Osteoblast (primary cell): ENCODE results near the gene CLDN4. TPM values are rescaled to one million over a fixed set of nuclear protein-coding genes. Genes with fewer than 3 reads are reported as not detected.

Source experiments
- DNase-seq: peaks from one replicate; pipeline ENCODE4 v3.0.0; 2011; ENCODE audit warnings: low spot score, mixed read lengths; ENCODE audit not compliant: insufficient read length; ENCODE audit errors: missing footprints
- H2AFZ ChIP-seq: 2 replicates; pipeline ENCODE4 v1.6.0; 2011; ENCODE audit warnings: mild to moderate bottlenecking, low read length
- H3K27ac ChIP-seq: 2 replicates; pipeline ENCODE4 v1.5.1; 2011; ENCODE audit warnings: mild to moderate bottlenecking, low read depth, low read length, moderate library complexity
- H3K27me3 ChIP-seq: 2 replicates; pipeline ENCODE4 v1.6.0; 2012; ENCODE audit warnings: mild to moderate bottlenecking, control low read depth, inconsistent platforms, low read length, moderate library complexity; ENCODE audit not compliant: insufficient read depth
- H3K36me3 ChIP-seq: 2 replicates; pipeline ENCODE4 v1.5.1; 2011; ENCODE audit warnings: mild to moderate bottlenecking, low read length, control low read depth, moderate library complexity; ENCODE audit not compliant: insufficient read depth
- H3K4me1 ChIP-seq: 2 replicates; pipeline ENCODE4 v1.5.1; 2011; ENCODE audit warnings: mild to moderate bottlenecking, low read length, control low read depth, moderate library complexity; ENCODE audit not compliant: insufficient read depth
- H3K4me2 ChIP-seq: 2 replicates; pipeline ENCODE4 v1.6.0; 2011; ENCODE audit warnings: mild to moderate bottlenecking, low read length; ENCODE audit not compliant: insufficient read depth
- H3K4me3 ChIP-seq: fragments of 200-600 bp; sonication (generic); 3 replicates; pipeline ENCODE4 v1.5.1; 2012; ENCODE audit warnings: mild to moderate bottlenecking, low read length, inconsistent platforms; ENCODE audit not compliant: insufficient read depth
- H3K79me2 ChIP-seq: 2 replicates; pipeline ENCODE4 v1.6.0; 2012; ENCODE audit warnings: mild to moderate bottlenecking, low read length, control low read depth, inconsistent platforms; ENCODE audit not compliant: insufficient read depth
- H3K9me3 ChIP-seq: 2 replicates; pipeline ENCODE4 v1.5.1; 2011; ENCODE audit warnings: low read depth, low read length, control low read depth
- H4K20me1 ChIP-seq: 2 replicates; pipeline ENCODE4 v1.6.0; 2012; ENCODE audit warnings: mild to moderate bottlenecking, low read length, control low read depth; ENCODE audit not compliant: insufficient read depth
- total RNA-seq: library from RNA; depleted of rRNA; stranded (reverse); fragments of >200 nt; gene quantifications from 2 replicates; pipeline ENCODE4 v1.2.3, GENCODE V29; 2012
- TF ChIP-seq, protein P1 (sequence below): IDR thresholded peaks from 2 replicates; pipeline ENCODE4 v1.5.1; 2011; ENCODE audit warnings: mild to moderate bottlenecking, low read depth, low read length, moderate library complexity; ENCODE audit errors: extremely low read depth

The CLDN4 gene
- total RNA-seq, 1 donor: 0.36 TPM

DNA sequence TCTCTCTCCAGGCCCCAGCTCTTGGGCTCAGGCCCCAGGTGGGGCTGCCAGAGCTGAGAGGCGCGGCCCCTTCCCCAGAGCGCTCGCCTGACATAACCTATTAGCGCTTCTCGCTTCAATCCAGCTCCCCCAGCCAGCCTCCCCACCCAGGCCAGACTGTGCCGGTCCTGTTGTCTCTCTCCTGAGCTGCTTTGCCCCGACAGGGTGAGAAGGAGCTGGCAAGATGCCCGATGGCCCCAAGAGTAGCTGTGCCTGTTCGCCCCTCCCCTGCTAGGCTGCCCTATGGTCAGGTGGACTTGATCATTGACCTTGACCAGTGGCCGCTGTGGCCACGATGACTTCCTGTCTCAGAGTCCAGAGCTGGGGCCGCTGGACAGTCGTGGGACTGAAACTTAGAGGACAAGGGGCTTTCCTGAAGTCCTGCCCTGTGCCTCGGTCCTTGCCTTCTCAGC, 39.3 kb downstream of the CLDN4 start:
- H3K36me3 ChIP-seq: no peaks in the 10 kb centered on the region
- H3K27me3 ChIP-seq: no peaks in the 10 kb centered on the region
- H3K9me3 ChIP-seq: no peaks in the 10 kb centered on the region
- DNase-seq: peak; percentile 34
- no peak overlapping the region for H3K4me2 ChIP-seq
- TF ChIP-seq, protein P1, sequence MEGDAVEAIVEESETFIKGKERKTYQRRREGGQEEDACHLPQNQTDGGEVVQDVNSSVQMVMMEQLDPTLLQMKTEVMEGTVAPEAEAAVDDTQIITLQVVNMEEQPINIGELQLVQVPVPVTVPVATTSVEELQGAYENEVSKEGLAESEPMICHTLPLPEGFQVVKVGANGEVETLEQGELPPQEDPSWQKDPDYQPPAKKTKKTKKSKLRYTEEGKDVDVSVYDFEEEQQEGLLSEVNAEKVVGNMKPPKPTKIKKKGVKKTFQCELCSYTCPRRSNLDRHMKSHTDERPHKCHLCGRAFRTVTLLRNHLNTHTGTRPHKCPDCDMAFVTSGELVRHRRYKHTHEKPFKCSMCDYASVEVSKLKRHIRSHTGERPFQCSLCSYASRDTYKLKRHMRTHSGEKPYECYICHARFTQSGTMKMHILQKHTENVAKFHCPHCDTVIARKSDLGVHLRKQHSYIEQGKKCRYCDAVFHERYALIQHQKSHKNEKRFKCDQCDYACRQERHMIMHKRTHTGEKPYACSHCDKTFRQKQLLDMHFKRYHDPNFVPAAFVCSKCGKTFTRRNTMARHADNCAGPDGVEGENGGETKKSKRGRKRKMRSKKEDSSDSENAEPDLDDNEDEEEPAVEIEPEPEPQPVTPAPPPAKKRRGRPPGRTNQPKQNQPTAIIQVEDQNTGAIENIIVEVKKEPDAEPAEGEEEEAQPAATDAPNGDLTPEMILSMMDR: no peak
- no peaks in the 10 kb centered on the region for H3K79me2 ChIP-seq
- no peaks in the 10 kb centered on the region for H3K4me1 ChIP-seq
- no peak overlapping the region for H2AFZ ChIP-seq
- H4K20me1 ChIP-seq: no peaks in the 10 kb centered on the region
- H3K27ac ChIP-seq: no peak overlapping the region
- no peak overlapping the region for H3K4me3 ChIP-seq

DNA sequence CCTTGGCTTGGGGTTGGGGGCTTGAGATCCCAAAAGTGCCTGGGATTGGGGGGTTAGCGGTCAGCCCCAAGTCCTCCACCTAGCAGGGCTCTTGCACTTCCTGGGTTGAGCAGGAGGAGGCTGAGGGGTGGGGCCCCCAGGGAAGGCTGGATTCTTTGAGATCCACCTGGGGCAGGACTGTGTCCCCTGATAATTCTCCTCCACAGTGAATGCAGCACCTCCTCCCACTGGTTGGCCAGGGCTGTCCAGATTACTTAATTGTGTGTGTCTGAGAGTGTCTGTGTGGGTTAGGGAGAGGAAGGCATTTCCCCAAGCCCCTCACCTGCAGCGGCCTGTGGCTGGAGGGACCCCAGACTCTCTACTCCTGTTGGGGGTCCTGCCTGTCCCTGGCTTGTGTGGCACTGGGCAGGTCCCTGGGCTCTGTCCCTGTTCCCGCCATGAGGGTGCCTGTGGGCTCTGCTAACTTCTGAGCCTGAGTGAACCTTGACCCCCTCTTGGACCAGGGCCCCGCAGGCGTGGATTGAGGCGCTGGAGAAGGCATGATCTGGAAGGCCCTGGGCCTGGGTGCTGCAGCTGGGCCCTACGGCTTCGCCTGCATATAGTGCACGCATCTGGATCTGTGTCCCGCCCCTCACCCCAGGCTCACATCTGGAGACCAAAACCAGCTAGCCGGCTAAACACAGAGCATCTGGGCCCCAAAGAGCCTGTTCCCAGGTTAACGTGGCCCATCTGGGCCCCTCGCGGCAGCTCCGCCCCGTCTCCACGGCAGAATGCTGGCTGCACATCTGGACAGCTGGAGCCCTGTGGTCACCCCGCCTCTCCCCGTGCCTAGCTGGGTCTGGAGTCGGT, 40.6 kb downstream of the CLDN4 start:
- TF ChIP-seq, protein P1: no peak
- H3K4me3 ChIP-seq: no peak overlapping the region
- no peaks in the 10 kb centered on the region for H3K9me3 ChIP-seq
- no peaks in the 10 kb centered on the region for H3K36me3 ChIP-seq
- H3K79me2 ChIP-seq: no peaks in the 10 kb centered on the region
- peak; percentile 57 for DNase-seq
- H2AFZ ChIP-seq: no peak overlapping the region
- H4K20me1 ChIP-seq: no peaks in the 10 kb centered on the region
- no peaks in the 10 kb centered on the region for H3K4me1 ChIP-seq
- no peak overlapping the region for H3K27ac ChIP-seq
- H3K27me3 ChIP-seq: no peaks in the 10 kb centered on the region
- H3K4me2 ChIP-seq: no peak overlapping the region

DNA sequence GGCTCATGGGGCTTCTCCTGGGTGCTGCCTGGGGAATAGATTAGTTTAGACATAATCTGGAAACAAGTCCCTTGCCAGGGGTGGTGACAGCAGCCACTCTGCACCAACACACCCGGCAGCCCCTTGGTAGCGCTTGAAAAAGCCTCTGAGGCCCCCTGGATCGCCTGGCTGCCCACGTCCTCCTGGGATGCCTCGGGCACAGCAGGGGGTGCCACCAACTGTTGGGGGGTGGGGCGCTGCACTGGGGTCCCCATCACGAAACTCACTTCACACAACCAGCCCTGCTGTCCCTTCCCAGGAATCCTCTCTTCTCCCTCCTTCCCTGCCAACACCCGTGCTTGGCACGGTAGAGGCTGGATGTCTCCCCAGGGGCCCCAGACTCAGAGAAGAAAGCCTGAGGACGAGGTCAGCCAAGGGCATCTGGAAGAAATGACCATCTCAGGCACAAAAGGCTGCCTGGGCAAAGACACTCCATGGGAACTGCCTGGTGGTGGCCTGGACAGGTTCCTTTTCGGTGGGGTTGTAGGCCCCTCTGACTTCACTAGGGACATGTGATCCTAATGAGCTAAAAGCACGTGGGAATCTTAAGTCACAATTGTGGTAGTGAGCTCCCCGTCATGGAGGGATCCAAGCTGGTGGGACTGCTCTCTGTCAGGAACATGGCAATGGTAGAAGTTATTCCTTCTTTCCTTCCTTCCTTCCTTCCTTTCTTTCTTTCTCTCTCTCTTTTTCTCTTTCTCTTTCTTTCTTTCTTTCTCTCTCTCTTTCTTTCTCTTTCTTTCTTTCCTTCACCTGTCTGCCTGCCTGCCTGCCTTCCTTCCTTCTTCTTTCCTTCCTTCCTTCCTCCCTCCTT, 41.5 kb downstream of the CLDN4 start:
- DNase-seq: peak; percentile 77
- TF ChIP-seq, protein P1: no peak
- H2AFZ ChIP-seq: no peak overlapping the region
- no peak overlapping the region for H3K4me2 ChIP-seq
- H3K79me2 ChIP-seq: no peaks in the 10 kb centered on the region
- no peaks in the 10 kb centered on the region for H3K36me3 ChIP-seq
- H3K4me3 ChIP-seq: no peak overlapping the region
- H4K20me1 ChIP-seq: no peaks in the 10 kb centered on the region
- no peaks in the 10 kb centered on the region for H3K27me3 ChIP-seq
- H3K4me1 ChIP-seq: no peaks in the 10 kb centered on the region
- no peaks in the 10 kb centered on the region for H3K9me3 ChIP-seq
- no peak overlapping the region for H3K27ac ChIP-seq

DNA sequence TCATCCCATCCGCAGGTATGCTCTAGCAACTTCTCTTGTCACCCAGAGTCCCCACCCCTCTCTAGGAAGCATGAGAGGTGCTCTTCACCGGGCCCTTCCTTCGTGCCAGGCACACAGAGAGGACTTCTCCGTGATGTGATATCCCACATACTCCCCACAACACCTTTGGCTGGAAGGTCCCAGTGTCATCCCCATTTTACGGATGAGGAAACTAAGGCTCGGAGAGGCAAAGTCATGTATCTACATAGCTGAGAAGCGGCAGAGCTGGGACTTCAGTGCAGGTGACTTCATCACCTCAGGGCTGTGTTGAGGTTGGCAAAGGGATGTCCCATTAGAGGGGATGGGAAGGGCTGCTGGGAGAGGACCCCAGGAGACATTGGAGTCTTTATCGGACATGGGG, 45.6 kb downstream of the CLDN4 start:
- Histone ChIP-seq H3K27me3 (no peaks in the 10 kb centered on the region), H3K27ac (no peak overlapping the region), H2AFZ (no peak overlapping the region), H4K20me1 (no peaks in the 10 kb centered on the region), H3K36me3 (no peaks in the 10 kb centered on the region), H3K79me2 (no peaks in the 10 kb centered on the region), H3K4me3 (no peak overlapping the region), H3K4me2 (no peak overlapping the region), H3K9me3 (no peaks in the 10 kb centered on the region), H3K4me1 (peaks cover 22% of the 10 kb centered on the region)
- DNase-seq: peak; percentile 23
- TF ChIP-seq, protein P1: no peak
